ENCODE results near the gene CPNE2. TPM values are rescaled to one million over a fixed set of nuclear protein-coding genes. Genes with fewer than 3 reads are reported as not detected.

The CPNE2 gene
- total RNA-seq, 1 donor: 20.3 TPM

DNA sequence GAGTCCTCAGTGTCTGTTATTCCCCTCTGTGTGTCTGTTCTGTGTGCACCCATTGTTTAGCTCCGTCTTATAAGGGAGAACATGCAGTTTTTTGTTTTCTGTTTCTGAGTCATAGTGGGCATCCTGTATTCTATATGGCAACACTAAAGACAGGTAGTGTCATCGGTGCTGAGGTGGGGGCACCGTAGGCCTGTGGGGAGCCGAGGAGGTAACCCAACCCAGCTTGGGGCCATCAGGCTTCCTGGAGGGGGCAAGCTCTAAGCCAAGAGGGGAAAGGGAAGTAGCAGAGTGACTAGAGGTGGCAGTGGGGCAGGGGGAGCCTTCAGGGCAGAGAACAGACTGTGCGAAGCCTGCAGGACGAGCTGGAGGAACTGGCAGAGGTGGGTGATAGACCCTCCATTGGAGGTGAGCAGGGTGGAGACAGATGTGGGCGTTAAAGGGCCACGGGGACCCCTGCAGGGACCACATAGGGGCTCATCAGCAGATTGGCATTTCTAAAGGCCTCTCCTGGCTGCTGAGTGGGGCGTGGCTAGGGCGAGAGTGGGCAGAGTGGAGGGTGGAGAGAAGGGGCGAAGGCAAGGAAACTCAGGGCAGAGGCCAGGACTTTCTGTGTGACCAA lies 36.5 kb downstream of the CPNE2 start:
- H3K4me3 ChIP-seq (ENCODE audit: low read depth, low read length): no peak overlapping the region
- TF ChIP-seq, protein P1, sequence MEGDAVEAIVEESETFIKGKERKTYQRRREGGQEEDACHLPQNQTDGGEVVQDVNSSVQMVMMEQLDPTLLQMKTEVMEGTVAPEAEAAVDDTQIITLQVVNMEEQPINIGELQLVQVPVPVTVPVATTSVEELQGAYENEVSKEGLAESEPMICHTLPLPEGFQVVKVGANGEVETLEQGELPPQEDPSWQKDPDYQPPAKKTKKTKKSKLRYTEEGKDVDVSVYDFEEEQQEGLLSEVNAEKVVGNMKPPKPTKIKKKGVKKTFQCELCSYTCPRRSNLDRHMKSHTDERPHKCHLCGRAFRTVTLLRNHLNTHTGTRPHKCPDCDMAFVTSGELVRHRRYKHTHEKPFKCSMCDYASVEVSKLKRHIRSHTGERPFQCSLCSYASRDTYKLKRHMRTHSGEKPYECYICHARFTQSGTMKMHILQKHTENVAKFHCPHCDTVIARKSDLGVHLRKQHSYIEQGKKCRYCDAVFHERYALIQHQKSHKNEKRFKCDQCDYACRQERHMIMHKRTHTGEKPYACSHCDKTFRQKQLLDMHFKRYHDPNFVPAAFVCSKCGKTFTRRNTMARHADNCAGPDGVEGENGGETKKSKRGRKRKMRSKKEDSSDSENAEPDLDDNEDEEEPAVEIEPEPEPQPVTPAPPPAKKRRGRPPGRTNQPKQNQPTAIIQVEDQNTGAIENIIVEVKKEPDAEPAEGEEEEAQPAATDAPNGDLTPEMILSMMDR (IDR thresholded peaks at IDR 0.05; ENCODE audit: insufficient read depth, low read length): no peak
- DNase-seq (ENCODE audit: low read depth): no peak

DNA sequence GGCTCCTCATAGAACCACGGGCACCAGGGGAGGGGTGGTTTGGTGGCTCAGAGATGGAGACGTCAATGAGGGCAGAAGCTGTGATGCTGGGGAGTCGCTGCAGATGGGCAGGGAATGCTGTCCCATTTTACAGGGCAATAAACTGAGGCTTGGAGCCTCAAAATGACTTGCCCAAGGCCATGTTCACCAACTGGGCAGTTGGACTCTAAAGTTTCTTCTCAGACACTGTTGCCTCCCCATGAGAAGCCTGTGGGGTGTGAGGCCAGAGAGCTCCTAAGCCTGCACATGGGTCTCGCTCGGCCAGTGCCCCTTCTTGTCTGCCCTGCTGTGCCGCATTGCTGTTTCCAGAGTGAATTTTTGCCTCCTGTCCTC lies 38.6 kb downstream of the CPNE2 start:
- no peak for DNase-seq (ENCODE audit: low read depth)
- TF ChIP-seq, protein P1 (IDR thresholded peaks at IDR 0.05; ENCODE audit: insufficient read depth, low read length): no peak
- H3K4me3 ChIP-seq (ENCODE audit: low read depth, low read length): no peak overlapping the region

DNA sequence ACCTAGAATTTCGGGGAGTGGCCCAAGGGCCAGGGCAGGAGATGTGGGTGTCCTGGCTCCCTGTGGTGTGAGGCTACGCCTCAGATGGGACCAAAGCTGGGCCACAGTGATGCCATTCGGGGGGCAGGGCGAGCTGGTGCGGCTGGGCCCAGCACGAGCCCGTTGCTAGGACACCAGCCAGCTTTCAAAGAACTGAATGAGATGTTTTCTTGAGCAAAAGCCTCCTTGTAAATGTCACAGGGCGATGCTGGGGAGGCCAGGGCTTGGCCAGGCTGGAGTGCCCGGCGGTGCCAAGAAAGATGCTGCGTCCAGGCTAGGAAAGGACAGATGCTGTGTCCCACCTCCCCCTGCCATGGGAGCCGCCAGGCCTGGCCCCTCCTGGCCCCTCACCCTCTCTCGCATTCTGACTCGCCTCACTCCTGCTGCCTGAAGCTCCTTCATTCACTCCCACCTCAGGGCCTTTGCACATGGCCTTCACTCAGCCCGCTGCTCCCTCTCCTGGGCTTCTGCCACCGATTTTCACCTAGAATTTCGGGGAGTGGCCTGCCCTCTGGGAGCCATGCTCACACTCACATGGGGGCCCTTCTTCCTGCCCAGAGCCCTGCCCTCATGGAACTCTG lies 39.1 kb downstream of the CPNE2 start:
- no peak for DNase-seq (ENCODE audit: low read depth)
- no peak overlapping the region for H3K4me3 ChIP-seq (ENCODE audit: low read depth, low read length)
- TF ChIP-seq, protein P1 (IDR thresholded peaks at IDR 0.05; ENCODE audit: insufficient read depth, low read length): no peak

DNA sequence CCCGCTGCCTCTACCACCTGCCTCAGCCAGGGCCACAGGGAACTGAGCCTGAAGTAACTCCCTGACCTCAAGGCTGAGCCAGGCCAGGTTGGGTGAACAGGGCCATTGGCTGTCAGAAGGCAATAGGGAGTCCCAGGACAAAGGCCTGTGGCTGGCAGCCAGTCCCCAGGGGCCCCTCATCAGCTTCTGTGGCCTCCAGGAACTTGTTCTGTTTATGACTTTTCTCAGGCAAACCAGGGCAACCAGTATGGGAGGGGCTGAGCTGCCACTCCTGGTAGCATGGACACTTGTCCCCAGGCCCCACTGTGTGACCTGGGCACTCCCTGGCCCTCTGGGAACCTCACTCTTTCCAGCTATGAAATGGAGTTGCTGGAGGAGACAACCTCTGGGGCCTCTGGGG lies 40.1 kb downstream of the CPNE2 start:
- TF ChIP-seq, protein P1 (IDR thresholded peaks at IDR 0.05; ENCODE audit: insufficient read depth, low read length): no peak
- no peak overlapping the region for H3K4me3 ChIP-seq (ENCODE audit: low read depth, low read length)
- no peak for DNase-seq (ENCODE audit: low read depth)

DNA sequence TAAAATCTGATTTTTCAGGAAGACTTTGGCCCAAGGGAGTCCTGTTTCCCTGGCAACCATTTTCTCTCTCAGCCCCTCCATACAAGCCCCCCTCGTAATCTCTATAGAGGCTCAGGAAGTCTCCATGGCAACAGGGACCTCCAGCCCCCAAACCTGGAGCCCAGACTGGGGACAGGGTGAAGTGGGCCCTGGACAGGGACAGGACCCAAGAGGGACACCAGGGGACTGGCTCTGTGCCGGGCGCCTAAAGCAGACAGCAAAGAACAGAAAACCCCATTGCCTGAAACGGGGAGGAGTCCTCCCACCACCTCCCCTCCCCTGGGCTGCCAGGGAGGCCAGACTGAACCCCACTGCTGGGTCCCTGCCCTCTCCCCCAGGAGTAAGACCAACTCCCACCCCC lies 40.6 kb downstream of the CPNE2 start:
- TF ChIP-seq, protein P1 (IDR thresholded peaks at IDR 0.05; ENCODE audit: insufficient read depth, low read length): no peak
- no peak for DNase-seq (ENCODE audit: low read depth)
- no peak overlapping the region for H3K4me3 ChIP-seq (ENCODE audit: low read depth, low read length)

DNA sequence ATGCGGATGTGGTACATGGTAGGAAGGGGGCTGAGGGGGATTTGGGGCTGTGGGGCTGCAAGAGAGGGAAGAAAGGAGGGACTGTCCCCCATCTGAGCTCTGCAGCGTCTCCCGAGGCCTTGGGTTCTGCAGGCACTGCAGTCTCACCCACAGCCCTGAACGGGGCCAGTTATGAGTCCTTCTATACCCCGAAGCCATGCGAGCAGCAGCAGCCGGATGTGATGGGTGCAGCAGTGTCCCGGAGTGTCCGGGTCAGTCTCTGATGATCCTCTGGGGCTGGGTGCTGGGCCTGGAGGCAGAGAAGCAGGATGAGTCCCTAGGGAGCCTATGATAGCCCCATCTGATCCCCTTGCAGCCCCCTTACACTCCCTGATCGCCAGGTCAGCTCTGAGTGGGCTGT lies 41.5 kb downstream of the CPNE2 start:
- no peak overlapping the region for H3K4me3 ChIP-seq (ENCODE audit: low read depth, low read length)
- TF ChIP-seq, protein P1 (IDR thresholded peaks at IDR 0.05; ENCODE audit: insufficient read depth, low read length): no peak
- no peak for DNase-seq (ENCODE audit: low read depth)

DNA sequence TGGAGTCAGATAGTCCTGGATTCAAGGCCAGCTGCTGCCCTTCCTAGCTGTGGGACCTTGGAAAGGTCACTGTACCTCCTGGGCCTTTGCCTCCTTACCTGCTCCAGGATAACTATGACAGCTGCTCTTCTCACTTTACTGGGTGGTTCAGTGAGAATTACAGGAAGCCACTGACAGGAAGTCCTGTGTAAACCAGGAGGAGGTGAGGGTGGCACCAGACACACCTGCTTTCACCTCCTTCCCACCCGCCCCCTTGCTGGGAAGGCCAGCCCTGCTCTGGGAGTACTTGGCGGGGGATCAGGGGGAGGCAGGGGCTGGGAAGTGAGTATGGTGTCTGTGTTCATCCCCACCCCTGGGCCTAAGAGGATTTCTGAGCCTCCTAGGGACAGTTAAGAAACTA lies 42.6 kb downstream of the CPNE2 start:
- TF ChIP-seq, protein P1 (IDR thresholded peaks at IDR 0.05; ENCODE audit: insufficient read depth, low read length): no peak
- DNase-seq (ENCODE audit: low read depth): no peak
- H3K4me3 ChIP-seq (ENCODE audit: low read depth, low read length): no peak overlapping the region

Measured in fibroblast of the aortic adventitia (primary cell).